GM10847 (cell line): ENCODE results near the gene KLHDC8B.

Experiments used
- POLR2A ChIP-seq: IDR thresholded peaks from 2 replicates; pipeline ENCODE4 v1.6.1; 2011; ENCODE audit not compliant: insufficient read length; ENCODE audit errors: extremely low read depth

Gene KLHDC8B

DNA sequence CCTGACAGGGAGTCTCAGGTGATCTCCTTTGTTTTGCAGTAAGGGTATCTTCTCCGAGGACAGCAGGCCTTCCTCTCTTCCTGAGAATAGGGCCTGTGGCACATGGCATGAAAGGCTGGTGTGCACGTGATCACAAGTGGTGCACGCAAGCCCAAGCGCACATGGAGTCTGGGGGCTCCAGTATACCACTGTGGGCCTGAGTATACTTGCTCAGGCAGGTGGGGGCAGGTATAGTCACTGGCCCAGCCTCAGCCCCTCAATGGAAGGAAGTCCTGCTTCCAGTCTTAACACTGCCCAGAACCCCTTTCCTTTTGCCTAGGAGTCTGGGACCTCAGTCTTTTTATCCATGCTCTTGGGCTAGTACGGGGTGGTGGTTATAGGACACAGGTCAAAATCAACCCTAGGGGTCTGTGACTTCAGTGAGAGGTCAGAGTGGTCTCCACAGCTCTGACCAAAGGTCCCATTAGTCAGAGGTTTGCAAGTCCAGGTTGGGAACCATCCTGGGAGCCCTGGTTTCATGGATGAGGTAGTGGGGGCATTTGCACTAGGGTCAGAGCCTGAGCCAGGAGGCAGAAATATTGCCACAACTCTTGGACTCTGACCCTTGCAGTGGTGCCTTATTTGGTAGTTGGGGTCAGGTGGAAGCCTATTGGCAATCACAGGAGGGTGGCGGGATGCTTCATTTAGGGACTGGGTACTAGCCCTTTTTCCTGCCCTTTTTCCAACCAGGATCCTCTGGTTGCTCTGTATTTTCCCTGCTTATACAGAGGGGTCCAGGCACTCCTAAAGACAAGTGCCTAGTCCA is 4.4 kb upstream of the KLHDC8B start:
- TF ChIP-seq POLR2A = no peak

DNA sequence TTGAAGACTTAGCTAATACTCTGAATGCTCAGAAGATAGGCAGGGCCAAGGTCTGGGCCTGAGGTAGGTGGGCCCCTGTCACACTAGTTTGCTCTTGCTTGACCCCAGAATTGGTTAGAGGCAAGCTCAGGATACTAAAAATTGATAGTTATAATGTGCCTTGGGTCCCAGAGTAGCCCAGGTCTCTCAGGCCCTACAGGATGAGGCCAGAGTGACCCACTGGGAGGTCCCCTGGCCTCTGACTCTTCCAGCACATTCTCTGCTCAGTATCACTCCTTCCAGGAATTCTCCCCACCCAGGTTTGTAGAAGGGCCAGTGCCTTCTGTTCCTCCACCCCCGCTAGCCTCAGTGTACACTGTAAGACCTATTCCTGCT is 667 bp upstream of the KLHDC8B start:
- TF ChIP-seq POLR2A = no peak

DNA sequence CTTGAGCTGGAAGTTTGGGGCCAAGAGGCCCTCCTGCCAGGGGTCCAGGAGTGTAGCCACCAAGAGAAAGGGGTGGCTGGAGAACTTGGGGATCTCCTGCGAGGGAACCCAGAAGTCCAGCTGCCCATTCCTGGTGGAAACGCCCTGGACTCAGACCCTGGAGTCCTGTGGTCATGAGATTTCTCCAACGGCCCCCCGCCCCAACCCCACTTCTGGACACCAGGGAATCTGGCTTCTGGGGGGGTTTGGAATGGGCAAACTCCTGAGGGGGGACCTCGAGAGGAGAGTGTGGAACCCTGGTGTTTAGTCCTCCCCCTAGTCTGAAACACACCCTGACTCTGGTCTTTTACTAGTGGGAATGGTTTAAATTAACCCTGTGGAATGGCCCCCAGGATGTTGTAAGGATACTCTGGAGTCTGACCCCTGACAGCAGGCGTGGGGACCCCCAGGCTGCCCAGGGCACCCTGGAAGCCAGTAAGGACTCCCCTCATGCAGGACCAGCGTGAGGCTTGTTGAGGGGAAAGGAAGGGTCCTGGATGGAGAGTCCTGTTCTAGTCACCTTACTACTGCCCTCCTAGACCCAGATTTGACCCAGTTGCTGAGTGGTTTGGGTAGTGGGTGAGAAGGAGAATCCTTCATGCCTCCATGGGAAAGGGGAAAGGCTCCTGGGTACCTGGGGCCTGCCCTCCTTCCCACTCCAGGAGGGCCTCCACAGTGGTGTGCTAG is 540 bp downstream of the KLHDC8B start:
- no peak for TF ChIP-seq POLR2A

DNA sequence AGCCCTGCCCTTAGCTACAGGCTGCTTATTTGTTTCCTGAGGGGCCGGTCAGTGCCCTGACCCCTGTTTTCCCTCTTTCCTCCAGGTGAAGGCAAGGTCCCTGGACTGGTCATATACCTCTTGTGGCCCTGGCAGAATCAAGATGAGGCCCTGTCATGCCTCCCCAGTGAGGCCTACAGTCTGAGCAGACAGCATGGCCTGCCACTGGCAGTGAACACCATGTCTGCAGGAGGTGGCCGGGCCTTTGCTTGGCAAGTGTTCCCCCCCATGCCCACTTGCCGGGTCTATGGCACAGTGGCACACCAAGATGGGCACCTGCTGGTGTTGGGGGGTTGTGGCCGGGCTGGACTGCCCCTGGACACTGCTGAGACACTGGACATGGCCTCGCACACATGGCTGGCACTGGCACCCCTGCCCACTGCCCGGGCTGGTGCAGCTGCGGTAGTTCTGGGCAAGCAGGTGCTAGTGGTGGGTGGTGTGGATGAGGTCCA is 1.2 kb downstream of the KLHDC8B start:
- no peak for TF ChIP-seq POLR2A

DNA sequence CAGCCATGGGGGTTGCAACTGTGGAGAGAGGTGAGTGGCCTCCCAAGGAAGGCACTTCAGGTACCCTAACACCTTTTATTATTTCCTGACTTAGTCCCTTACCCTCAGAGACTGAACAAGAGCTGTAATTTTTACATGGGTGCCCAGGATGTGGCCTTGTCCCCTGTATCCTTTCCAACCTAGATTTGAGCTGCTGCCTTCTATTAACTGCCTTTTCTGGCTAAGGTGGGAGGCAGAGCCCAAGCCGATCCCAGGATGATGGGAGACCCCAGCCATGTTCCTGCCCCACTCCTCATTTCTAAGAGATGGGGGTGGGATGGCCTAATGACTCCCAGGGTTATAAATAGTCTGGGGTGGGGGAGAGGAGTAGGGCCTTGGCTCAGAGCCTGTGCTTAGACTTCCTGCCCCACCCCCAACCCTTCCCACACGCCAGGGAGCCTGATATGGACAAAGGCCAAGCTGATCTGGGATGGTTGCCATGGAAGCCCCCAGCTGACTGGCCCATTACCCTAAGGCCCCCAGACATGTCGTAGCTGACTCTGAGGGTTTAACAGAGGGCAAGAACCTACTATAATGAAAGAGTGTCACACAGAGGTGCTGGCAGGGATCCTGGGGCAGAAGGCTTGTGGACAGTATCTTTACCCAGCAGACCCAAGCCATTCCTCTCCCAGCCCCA is 1.9 kb downstream of the KLHDC8B start:
- TF ChIP-seq POLR2A = no peak

DNA sequence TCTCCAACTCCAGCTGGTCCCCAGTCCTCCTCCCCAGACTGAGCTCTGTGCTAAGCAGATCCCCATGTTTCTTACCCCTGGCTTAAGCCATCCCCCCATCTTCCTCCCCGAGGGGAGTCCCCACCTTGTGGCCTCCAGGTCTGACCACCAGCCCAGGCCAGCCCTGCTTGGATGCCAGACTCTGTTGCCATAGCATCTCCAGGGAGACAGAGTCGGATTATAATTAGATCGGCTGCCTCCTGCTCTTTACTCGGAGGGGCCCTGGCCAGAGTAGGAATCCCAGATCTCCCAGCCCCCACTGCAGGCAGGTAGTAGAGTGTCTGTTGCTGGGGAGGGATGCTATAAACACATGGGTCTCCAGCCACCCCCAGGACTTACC is 2.4 kb downstream of the KLHDC8B start:
- no peak for TF ChIP-seq POLR2A

DNA sequence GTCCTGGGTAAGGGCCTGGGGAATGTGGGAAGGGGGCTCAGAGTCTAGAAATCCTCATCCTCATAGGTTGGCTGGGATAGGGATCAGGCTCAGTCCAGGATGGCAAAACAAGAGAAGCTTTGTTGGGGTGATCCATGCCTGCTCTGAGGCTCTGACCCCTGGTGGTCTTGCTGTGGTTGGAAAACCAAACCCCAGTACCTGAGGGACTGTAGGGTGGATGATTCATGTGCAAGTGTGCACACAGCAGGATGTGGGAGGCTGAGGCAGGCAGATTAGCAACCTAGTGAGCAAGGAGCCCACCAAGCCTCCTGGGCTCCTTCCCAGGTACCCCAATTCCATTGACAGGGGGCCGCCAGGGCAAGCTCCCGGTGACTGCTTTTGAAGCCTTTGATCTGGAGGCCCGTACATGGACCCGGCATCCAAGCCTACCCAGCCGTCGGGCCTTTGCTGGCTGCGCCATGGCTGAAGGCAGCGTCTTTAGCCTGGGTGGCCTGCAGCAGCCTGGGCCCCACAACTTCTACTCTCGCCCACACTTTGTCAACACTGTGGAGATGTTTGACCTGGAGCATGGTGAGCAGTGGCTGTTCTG is 3.1 kb downstream of the KLHDC8B start:
- no peak for TF ChIP-seq POLR2A

DNA sequence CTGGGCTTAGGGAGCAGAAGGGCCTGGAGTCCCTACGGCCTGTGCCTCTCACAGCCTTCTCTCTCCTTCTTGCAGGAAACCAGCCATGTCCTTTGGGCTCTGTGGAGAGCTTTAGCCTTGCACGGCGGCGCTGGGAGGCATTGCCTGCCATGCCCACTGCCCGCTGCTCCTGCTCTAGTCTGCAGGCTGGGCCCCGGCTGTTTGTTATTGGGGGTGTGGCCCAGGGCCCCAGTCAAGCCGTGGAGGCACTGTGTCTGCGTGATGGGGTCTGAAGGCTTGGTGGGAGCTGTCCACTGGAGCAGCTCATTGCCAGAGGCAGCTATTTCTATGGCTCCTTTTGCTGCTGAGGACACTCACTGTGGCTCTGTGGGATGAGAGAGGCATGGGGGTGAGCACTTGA is 4.1 kb downstream of the KLHDC8B start:
- TF ChIP-seq POLR2A = no peak

DNA sequence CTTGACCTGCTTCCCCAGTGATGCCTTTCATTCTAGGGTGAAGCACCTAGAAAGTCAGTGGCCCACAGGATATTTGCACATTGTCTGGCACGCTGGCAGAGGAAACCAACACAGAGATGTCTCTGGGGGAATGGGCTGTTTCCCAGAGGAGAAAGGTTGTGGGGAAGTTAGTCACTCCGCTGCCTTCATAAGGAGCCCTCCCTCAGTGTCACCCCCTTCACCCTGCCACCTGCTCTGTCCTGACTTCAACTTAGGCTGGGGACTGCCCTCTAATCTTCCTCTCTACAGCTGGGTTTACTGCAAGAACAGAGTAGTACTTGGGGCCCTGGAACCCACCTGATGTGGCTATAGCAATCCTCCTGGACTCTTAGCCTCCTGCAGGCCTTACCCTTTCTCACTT is 5.7 kb downstream of the KLHDC8B start:
- no peak for TF ChIP-seq POLR2A

DNA sequence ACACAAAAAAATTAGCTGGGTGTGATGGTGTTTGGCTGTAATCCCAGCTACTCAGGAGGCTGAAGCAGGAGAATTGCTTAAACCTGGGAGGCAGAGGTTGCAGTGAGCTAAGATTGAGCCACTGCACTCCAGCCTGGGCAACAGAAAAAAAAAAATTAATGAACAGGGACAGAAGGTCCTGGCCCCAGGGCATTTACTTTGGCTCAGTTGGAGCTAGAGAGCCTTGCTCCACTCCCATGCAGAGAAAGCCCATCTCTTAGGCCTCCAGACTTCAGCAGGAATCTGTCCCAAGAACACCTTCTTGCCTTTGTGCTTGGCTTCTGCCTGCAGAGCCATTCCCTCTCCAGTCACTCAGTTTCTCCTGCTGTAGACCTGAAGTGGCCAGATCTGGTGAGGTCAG is 8.7 kb downstream of the KLHDC8B start:
- TF ChIP-seq POLR2A = no peak

DNA sequence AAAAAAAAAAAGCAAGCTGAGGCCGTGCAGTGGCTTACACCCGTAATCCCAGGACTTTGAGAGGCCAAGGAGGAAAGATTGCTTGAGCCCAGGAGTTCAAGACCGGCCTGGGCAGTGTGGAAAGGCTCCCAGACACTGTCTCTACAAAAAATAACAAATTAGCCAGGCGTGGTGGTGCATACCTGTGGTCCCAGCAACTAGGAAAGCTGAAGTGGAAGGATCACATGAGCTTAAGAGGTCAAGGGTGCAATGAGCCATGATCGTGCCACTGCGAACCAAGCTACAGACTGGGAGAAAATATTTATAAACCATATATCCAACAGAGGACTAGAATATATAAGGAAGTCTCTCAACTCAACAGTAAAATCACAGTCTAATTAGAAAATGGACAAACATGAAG is 10.0 kb downstream of the KLHDC8B start:
- no peak for TF ChIP-seq POLR2A

DNA sequence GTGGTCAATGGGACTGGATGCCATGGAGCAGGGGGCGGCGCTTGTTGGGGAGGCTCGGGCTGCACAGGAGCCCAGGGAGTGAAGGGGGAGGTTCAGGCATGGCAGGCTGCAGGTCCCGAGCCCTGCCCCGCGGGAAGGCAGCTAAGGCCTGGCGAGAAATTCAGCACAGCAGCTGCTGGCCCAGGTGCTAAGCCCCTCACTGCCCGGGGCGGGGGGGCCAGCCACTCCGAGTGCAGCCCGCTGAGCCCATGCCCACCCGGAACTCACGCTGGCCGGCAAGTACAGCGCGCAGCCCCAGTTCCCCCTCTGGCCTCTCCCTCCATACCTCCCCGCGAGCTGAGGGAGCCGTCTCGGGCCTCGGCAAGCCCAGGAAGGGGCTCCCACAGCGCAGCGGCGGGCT is 11.3 kb downstream of the KLHDC8B start:
- no peak for TF ChIP-seq POLR2A

DNA sequence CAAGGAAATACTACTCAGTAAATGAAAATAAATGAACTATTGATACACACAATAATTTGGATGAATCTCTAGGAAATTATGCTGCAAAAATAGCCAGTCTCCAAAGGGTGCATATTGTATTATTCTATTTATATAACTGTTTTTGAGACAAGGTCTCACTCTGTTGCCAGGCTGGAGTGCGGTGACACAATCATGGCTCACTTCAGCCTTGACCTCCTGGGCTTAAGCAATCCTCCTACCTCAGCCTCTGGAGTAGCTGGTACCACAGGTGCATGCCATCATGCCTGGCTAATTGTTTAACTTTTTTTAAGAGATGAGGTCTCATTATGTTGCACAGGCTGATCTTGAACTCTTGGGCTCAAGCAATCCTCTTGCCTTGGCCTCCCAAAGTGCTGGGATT is 12.5 kb downstream of the KLHDC8B start:
- TF ChIP-seq POLR2A = no peak

DNA sequence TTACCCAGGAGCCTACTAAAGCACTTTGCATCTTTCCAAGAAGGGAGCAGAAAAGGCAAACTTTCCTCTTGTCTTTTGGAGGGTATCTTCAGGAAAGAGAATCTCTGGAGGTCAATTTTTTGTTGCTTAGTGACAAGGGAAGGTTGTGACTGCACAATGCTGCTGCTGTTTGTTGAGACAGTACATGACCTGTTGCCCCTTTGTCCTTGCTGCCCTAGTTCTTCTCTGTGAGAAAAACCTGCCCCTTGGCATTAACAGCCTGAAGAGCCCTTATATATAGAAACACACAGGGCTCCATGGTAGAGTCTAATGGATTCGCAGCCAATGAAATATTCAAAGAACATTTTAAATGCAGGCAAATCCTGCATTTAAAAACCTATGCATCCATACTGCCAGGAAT is 20.3 kb downstream of the KLHDC8B start:
- no peak for TF ChIP-seq POLR2A

DNA sequence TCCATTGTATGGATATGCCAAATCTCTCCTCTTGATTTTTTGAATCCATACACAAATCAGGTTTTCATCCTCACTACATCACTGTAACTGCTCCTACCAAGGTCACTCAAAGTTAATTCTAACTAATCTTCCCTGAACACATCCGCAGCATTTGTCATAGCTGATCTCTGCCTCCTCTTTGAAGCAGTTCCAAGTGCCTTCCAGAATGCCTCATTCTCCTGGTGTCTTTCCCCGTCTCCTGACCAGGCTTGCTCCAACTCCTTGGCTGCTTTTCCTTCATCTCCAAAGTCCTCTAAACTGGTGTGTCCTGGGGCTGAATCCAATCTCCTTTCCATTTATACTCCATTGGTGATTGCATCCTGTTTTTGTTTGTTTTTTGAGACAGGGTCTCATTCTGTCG is 26.8 kb downstream of the KLHDC8B start:
- no peak for TF ChIP-seq POLR2A
